Ovary (tissue), 9 donors: ENCODE measurements around the gene NR3C2. TPM values are rescaled to one million over a fixed set of nuclear protein-coding genes. Genes with fewer than 3 reads are reported as not detected.

ENCODE experiments used
- DNase-seq, 5 donors: peaks; one replicate each; pipeline ENCODE4 v3.0.0-alpha.2; 2019 to 2020
- H3K27ac ChIP-seq, 2 donors: fragments of 200-600 bp; one replicate each; pipeline versions ENCODE4 v1.5.1 to v1.8.0; 2019 to 2022
- H3K27me3 ChIP-seq: fragments of 200-600 bp; one replicate; pipeline ENCODE4 v1.8.0; 2022
- H3K36me3 ChIP-seq: fragments of 200-600 bp; sonication (generic); one replicate; pipeline ENCODE4 v1.5.1; 2019
- H3K4me1 ChIP-seq: one replicate; pipeline ENCODE4 v1.8.1; 2013; ENCODE audit warnings: mild to moderate bottlenecking, moderate library complexity; ENCODE audit not compliant: insufficient read depth
- H3K4me3 ChIP-seq: fragments of 200-600 bp; sonication (generic); one replicate; pipeline ENCODE4 v1.5.1; 2017
- H3K9me3 ChIP-seq, 2 donors: fragments of 200-600 bp in 1 of 2; sonication (generic) in 1 of 2; one replicate each; pipeline versions ENCODE4 v1.5.1 to v1.8.1; 2013 to 2019; ENCODE audit warnings: mild to moderate bottlenecking in 1 of 2, moderate library complexity in 1 of 2
- CTCF ChIP-seq, 3 donors: fragments of 450-650 bp in 2 of 3; fragments of 200-600 bp in 1 of 3; IDR thresholded peaks; one replicate each; pipeline versions ENCODE4 v1.5.1 to v1.8.0; 2016 to 2022; ENCODE audit warnings: antibody characterized with exemption in 3 of 3, mild to moderate bottlenecking in 1 of 3
- EP300 ChIP-seq: sonication (generic); formaldehyde crosslinking; IDR thresholded peaks from one replicate; pipeline ENCODE4 v1.6.1; 2017; ENCODE audit warnings: antibody characterized with exemption
- POLR2A ChIP-seq: fragments of 450-650 bp; IDR thresholded peaks from one replicate; pipeline ENCODE4 v1.6.1; 2017; ENCODE audit warnings: antibody characterized with exemption, mild to moderate bottlenecking, moderate library complexity
- WGBS, 3 donors: extraction: QIAGEN DNeasy Blood & Tissue Kit in 1 of 3; methylation state at CpG; one replicate each; pipeline versions ENCODE4 v1.1.5 to v1.1.7; 2013 to 2017; 5-methylcytosine and 5-hydroxymethylcytosine counted together
- intact Hi-C, 4 donors: fragments of 100-400 bp; cut with DNase I; formaldehyde crosslinking; loops; one replicate each; pipeline versions ENCODE4 v1.11.0 to v1.15.1; 2022 to 2023
- polyA plus RNA-seq, 2 donors: library from polyadenylated mRNA; stranded (reverse); fragments of 200-250 nt in 1 of 2; fragments of 350-450 nt in 1 of 2; fragmentation: Illumina TruSeq in 1 of 2; extraction: RNeasy Lipid Tissue Mini Kit (QIAGEN cat#74804) in 1 of 2; gene quantifications; one replicate each; pipeline ENCODE4 v1.2.3, GENCODE V29; 2013 to 2014
- total RNA-seq, 7 donors: library from RNA; depleted of rRNA in 2 of 7; stranded (reverse); fragments of >200 nt in 2 of 7; fragmentation: NEBNext Ultra II Directional in 3 of 7; extraction: Animal tissue kit (Norgen Biotek cat#: 25700) in 3 of 7; gene quantifications; one replicate each; pipeline versions ENCODE4 v1.1.0 to v1.2.4, GENCODE V29; 2016 to 2023
- donor health status: DM: no; HTN: no; CAD: no; lungs with moderate emphysema.
- donor health status: DM: no; HTN: no; CAD: no.
- donor health status: Bipolar disorder and iron deficiency.
- donor health status: DM: yes; HTN: yes; CAD: no.
- donor health status: DM: no; HTN: no; CAD: no.
- donor health status: DM: yes; HTN: yes; CAD: no.

Gene NR3C2
- total and polyA plus RNA-seq, 9 donors, result 6.8 to 37.5 (median 22.9) TPM

DNA sequence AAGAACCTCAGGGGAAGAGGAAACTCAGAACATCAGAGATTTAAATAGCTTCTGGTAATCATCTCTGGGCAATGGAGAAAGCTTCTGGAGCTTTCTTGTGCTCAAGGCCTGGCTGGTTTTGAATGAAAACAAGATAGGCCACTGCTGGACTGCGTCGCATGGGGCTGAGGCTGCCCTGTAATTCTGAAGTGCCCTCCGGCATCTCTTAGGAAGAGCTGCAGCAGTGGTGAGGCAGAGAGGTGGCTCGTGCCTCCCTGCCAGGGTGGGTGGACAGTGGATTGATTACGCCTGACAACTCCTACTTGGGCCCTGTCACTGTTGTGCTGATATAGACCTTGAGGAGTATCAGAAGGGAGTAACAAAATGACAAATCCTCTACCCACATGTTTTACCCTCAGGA, 279.7 kb downstream of the NR3C2 start:
- Histone ChIP-seq H3K27me3 (no peaks in the 10 kb centered on the region), H3K4me3 (no peak overlapping the region), H3K27ac (no peak overlapping the region), H3K4me1 (peaks cover 7% of the 10 kb centered on the region), H3K36me3 (no peaks in the 10 kb centered on the region), H3K9me3 (no peaks in the 10 kb centered on the region)
- WGBS, 3 donors, result 73 to 94% (median 81%) methylated on average over 5 of the region's 5 CpGs
- intact Hi-C loops, result no loop called here
- DNase-seq, result no peak
- no peak for TF ChIP-seq EP300
- no peak for TF ChIP-seq POLR2A
- no peak for TF ChIP-seq CTCF (IDR thresholded peaks at IDR 0.05)

- Histone ChIP-seq H3K9me3 (no peaks in the 10 kb centered on the region), H3K4me1 (peaks cover 5% of the 10 kb centered on the region), H3K36me3 (no peaks in the 10 kb centered on the region), H3K27me3 (no peaks in the 10 kb centered on the region), H3K4me3 (no peak overlapping the region), H3K27ac (no peak overlapping the region)
- intact Hi-C loops, result no loop called here
- no peak for TF ChIP-seq CTCF (IDR thresholded peaks at IDR 0.05)
- no peak for TF ChIP-seq EP300
- no peak for TF ChIP-seq POLR2A
- DNase-seq, result no peak
- WGBS, 3 donors, result 94 to 100% (median 99%) methylated on average over 2 of the region's 2 CpGs
Measured at GRCh38 chr4:148161601-148162000, 280.6 kb downstream of the NR3C2 start.

- Histone ChIP-seq H3K27ac (no peak overlapping the region), H3K4me3 (no peak overlapping the region), H3K4me1 (peaks cover 3% of the 10 kb centered on the region), H3K27me3 (no peaks in the 10 kb centered on the region), H3K36me3 (no peaks in the 10 kb centered on the region), H3K9me3 (no peaks in the 10 kb centered on the region)
- WGBS, 3 donors, result 67 to 79% (median 71%) methylated on average over 1 of the region's 1 CpG
- TF ChIP-seq EP300 (no peak), CTCF (IDR thresholded peaks at IDR 0.05) (no peak), POLR2A (no peak)
- intact Hi-C loops, result no loop called here
- no peak for DNase-seq
Measured at GRCh38 chr4:148159793-148160192, 282.4 kb downstream of the NR3C2 start.

- no peaks in the 10 kb centered on the region for H3K36me3 ChIP-seq
- H3K9me3 ChIP-seq, result no peaks in the 10 kb centered on the region
- H3K4me3 ChIP-seq, result no peak overlapping the region
- intact Hi-C loops, result no loop called here
- TF ChIP-seq POLR2A (no peak), CTCF (IDR thresholded peaks at IDR 0.05) (no peak), EP300 (no peak)
- peaks cover 1% of the 10 kb centered on the region for H3K4me1 ChIP-seq
- no peak overlapping the region for H3K27ac ChIP-seq
- 77 to 86% (median 82%) methylated on average over 6 of the region's 6 CpGs for WGBS, 3 donors
- DNase-seq, result no peak
- no peaks in the 10 kb centered on the region for H3K27me3 ChIP-seq
Measured at GRCh38 chr4:148154769-148155168, 287.4 kb downstream of the NR3C2 start.
